Measurements from ENCODE around the gene TRNP1. TPM values are rescaled to one million over a fixed set of nuclear protein-coding genes. Genes with fewer than 3 reads are reported as not detected.
A peak's percentile ranks its signal among the peaks of the same experiment; 100 is the strongest.

The TRNP1 gene
- total RNA-seq, 4 donors from 2014 or later: 14.9 to 29.4 (median 20.2) TPM

DNA sequence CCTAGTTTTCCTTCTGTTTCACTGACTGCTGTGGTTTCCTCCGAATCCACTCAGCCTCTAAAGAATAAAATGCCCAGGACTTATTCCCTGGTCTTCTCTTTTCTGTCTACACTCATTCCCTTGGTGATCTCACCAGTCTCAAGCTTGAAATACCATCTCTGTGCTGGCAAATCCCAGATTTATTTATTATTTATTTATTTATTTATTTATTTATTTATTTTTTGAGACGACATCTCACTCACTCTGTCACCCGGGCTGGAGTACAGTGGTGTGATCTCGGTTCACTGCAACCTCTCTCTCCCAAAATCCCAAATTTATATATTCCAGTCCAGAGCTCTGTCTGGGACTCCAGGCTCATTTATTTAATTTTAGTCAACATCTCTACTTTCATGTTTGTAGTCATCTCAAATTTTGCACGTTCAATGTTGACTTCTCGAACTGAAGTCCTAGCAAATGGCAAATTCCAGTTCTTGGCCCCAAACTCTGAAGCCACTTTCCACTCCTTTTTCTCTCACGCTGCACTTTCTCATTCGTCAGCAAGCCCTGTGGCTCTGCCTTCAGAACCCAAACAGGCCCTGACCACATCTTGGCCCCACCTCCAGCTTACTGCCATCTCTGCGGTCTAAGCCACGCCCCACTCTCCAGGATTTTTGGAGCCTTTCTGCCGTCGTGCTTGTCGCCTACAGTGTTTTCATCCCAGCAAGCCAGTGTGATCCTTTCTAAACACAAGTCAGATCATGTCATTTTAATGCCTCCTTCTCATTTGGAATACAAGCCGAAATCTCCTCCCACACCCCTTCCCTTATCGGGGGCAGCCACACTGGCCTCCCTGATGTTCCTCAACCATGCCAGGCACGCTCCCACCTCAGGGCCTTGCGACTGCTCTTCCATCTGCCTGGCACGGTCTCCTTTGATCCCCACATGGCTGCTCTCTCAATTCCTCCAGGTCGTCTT lies 33.4 kb downstream of the TRNP1 start:
- intact Hi-C loops (cut with DNase I; ENCODE audit: low total_unique reads): no loop called here
- TF ChIP-seq, protein P1, sequence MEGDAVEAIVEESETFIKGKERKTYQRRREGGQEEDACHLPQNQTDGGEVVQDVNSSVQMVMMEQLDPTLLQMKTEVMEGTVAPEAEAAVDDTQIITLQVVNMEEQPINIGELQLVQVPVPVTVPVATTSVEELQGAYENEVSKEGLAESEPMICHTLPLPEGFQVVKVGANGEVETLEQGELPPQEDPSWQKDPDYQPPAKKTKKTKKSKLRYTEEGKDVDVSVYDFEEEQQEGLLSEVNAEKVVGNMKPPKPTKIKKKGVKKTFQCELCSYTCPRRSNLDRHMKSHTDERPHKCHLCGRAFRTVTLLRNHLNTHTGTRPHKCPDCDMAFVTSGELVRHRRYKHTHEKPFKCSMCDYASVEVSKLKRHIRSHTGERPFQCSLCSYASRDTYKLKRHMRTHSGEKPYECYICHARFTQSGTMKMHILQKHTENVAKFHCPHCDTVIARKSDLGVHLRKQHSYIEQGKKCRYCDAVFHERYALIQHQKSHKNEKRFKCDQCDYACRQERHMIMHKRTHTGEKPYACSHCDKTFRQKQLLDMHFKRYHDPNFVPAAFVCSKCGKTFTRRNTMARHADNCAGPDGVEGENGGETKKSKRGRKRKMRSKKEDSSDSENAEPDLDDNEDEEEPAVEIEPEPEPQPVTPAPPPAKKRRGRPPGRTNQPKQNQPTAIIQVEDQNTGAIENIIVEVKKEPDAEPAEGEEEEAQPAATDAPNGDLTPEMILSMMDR (IDR thresholded peaks at IDR 0.05): no peak
- TF ChIP-seq POLR2A (IDR thresholded peaks at IDR 0.05): no peak
- peak; percentile 79 to 91 for DNase-seq (ENCODE audit: low spot score in 2 of 2)
- WGBS, 2 donors: 34 to 41% methylated on average over 19 of the region's 19 CpGs
- H3K4me3 ChIP-seq (ENCODE audit: low read depth, poor library complexity, severe bottlenecking): no peak overlapping the region

DNA sequence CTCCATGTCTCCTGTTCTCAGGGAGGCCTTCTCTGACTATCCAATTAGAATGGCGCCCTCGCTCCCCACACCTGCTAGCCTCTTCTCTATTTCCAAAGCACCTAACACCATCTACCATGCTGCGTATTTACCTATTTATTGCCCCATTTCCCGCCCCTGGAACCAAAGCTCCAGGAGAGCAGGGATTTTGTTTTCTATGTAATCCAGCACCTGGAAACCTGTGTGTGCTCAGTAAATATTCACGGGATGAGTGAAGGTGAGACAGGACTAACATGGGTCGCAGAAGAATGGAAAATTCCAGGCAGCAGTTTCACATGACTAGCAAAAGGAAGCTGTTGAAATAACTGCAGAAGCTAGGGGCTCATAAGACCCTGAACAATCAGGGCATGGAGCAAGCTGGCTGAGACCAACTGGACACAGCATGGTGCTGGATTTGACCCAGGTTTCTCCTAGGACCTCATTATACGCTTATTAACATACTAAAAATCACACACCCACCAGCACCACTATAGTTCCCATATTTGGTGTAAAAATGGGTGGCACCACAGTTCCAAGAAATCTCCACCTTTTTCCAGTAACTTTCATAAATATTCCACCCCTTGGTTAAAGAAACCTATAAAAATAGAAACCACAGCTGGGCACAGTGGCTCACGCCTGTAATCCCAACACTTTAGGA lies 34.2 kb downstream of the TRNP1 start:
- TF ChIP-seq POLR2A (IDR thresholded peaks at IDR 0.05): no peak
- TF ChIP-seq, protein P1 (IDR thresholded peaks at IDR 0.05): no peak
- no peak overlapping the region for H3K4me3 ChIP-seq (ENCODE audit: low read depth, poor library complexity, severe bottlenecking)
- intact Hi-C loops (cut with DNase I; ENCODE audit: low total_unique reads): no loop called here
- DNase-seq (ENCODE audit: low spot score in 2 of 2): no peak
- WGBS, 2 donors: 46 to 57% methylated on average over 8 of the region's 8 CpGs

DNA sequence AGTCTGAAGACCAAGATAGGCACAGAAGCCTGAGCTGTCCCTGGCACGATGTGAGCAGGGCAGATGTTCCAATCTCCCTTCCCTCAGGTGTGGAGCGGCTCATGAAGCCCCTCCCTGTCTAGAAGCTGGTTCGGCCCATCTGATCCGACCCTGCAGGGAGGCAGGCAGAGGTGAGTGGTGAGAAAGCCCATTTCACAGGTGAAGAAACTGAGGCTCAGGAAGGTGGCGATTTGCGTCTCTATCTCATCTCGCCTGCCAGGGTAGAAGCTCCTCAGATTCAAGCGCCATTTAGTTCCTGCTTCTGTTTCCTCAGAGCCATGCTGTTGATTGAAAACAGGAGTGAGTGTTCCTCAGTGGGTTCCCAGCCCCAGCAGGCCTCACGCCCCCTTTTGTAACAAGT lies 36.0 kb downstream of the TRNP1 start:
- no peak for DNase-seq (ENCODE audit: low spot score in 2 of 2)
- intact Hi-C loops (cut with DNase I; ENCODE audit: low total_unique reads): no loop called here
- WGBS, 2 donors: 68 to 72% methylated on average over 9 of the region's 9 CpGs
- no peak for TF ChIP-seq POLR2A (IDR thresholded peaks at IDR 0.05)
- TF ChIP-seq, protein P1 (IDR thresholded peaks at IDR 0.05): no peak
- H3K4me3 ChIP-seq (ENCODE audit: low read depth, poor library complexity, severe bottlenecking): no peak overlapping the region

DNA sequence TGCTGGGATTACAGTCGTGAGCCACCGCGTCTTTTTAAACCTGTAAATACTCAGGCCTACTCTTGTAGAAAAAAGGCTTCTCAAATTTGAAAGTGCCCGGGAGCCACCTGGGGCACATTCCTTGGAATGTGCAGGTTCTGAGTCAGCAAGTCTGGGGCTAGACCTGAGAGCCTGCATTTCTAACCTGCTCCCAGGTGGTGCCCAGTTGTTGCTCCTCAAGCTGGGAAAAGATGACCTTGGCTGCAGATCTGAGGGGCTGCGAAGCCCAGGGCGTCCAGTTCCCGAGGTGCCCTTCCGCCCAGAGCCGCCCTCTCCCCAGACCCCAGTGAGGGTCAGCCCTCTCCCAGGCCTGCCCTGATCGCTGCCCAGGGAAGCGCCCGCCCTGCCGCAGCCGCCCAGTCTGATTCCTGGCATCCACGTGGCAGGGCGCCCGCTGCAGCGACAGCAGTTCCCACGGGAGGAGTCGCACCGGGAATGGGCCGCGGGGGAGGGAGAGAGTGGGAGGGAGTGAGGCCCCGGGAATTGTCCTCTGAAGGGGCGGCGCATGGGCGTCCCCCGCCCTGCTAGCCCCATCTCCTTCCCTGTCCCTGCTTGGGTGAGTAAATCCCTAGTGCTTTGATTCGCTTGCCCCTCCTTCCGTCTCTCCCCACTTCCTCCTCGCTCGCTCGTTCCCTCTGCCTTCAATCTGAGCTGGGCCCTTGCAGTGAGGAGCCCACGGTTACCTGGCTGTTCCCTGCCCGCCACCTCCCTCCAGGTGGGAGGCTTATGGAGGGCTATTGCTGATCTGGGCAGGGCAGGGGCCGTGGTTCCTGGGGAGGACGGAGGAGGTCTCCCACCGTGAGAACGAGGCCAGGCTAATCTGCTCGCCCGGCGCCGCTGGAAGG lies 38.0 kb downstream of the TRNP1 start:
- H3K4me3 ChIP-seq (ENCODE audit: low read depth, poor library complexity, severe bottlenecking): no peak overlapping the region
- intact Hi-C loops (cut with DNase I; ENCODE audit: low total_unique reads): no loop called here
- WGBS, 2 donors: 16 to 18% methylated on average over 35 to 37 of the region's 43 CpGs
- DNase-seq (ENCODE audit: low spot score in 2 of 2): peak; percentile 76 to 94
- no peak for TF ChIP-seq POLR2A (IDR thresholded peaks at IDR 0.05)
- TF ChIP-seq, protein P1 (IDR thresholded peaks at IDR 0.05): no peak

DNA sequence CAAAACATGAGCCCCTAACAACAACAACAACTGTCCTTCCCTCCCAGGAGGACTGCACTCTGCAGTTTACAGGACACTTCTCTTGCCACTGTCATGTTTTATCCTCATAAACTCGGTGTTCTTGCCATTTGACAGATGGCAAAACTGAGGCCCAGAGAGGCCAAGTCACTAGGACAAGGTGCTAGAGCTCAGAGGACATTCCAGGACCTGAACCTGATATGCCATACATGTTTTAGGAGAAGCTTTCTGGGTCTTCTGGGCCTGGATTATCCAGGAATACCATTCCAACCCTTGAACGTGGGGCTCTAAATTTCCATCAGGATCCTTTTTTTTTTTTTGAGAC lies 38.6 kb downstream of the TRNP1 start:
- no peak overlapping the region for H3K4me3 ChIP-seq (ENCODE audit: low read depth, poor library complexity, severe bottlenecking)
- intact Hi-C loops (cut with DNase I; ENCODE audit: low total_unique reads): no loop called here
- no peak for TF ChIP-seq POLR2A (IDR thresholded peaks at IDR 0.05)
- TF ChIP-seq, protein P1 (IDR thresholded peaks at IDR 0.05): no peak
- WGBS, 2 donors: 59 to 68% methylated on average over 2 of the region's 2 CpGs
- DNase-seq (ENCODE audit: low spot score in 2 of 2): no peak

Data from lower leg skin (tissue), 4 donors.